HG03469 (cell line): ENCODE measurements around the gene LEF1.
"Not testable (repeated sequence)": the region's sequence is repeated elsewhere in the genome, so short reads cannot be mapped to it uniquely, and the experiment has no call there.

Experiments used
- ATAC-seq: cut with Tn5 transposase; IDR thresholded peaks from one replicate; pipeline ENCODE4 v1.9.1; 2021; ENCODE audit warnings: mild to moderate bottlenecking, moderate library complexity, moderate number of reproducible peaks; ENCODE audit not compliant: unreplicated experiment

Gene LEF1

GRCh38 chr4:108072300-108072699, 96.4 kb downstream of the LEF1 start:
- ATAC-seq: no peak

- no peak for ATAC-seq
These were observed 98.0 kb downstream of the LEF1 start for GRCh38 chr4:108070775-108071174.

- ATAC-seq: no peak
These were observed 100.3 kb downstream of the LEF1 start for GRCh38 chr4:108068442-108068841.

- ATAC-seq: no peak
These were observed 107.9 kb downstream of the LEF1 start for GRCh38 chr4:108060686-108061321.

- ATAC-seq: no peak
These were observed 108.6 kb downstream of the LEF1 start for GRCh38 chr4:108060164-108060563.

- ATAC-seq: no peak
These were observed 109.9 kb downstream of the LEF1 start for GRCh38 chr4:108058685-108059440.

- no peak for ATAC-seq
These were observed 112.3 kb downstream of the LEF1 start for GRCh38 chr4:108056418-108056817.

GRCh38 chr4:108055787-108056186, 112.9 kb downstream of the LEF1 start:
- ATAC-seq: no peak

- ATAC-seq: no peak
These were observed 114.6 kb downstream of the LEF1 start for GRCh38 chr4:108054025-108054638.

- ATAC-seq: peak; percentile 83
These were observed 115.5 kb downstream of the LEF1 start for GRCh38 chr4:108053251-108053711.

GRCh38 chr4:108052558-108053120, 116.1 kb downstream of the LEF1 start:
- no peak for ATAC-seq

GRCh38 chr4:108051343-108051742, 117.4 kb downstream of the LEF1 start:
- no peak for ATAC-seq

GRCh38 chr4:108050166-108051111, 118.3 kb downstream of the LEF1 start:
- ATAC-seq: not testable (repeated sequence)

- no peak for ATAC-seq
These were observed 119.3 kb downstream of the LEF1 start for GRCh38 chr4:108049406-108049805.

- ATAC-seq: no peak
These were observed 119.7 kb downstream of the LEF1 start for GRCh38 chr4:108048997-108049396.

GRCh38 chr4:108048157-108048556, 120.6 kb downstream of the LEF1 start:
- ATAC-seq: no peak

- no peak for ATAC-seq
These were observed 121.5 kb downstream of the LEF1 start for GRCh38 chr4:108047199-108047598.

- no peak for ATAC-seq
These were observed 123.1 kb downstream of the LEF1 start for GRCh38 chr4:108045687-108046024.

- no peak for ATAC-seq
These were observed 123.6 kb downstream of the LEF1 start for GRCh38 chr4:108044951-108045686.

GRCh38 chr4:108043526-108043925, 125.2 kb downstream of the LEF1 start:
- no peak for ATAC-seq
